ENCODE measurements around the gene SPEN. TPM values are rescaled to one million over a fixed set of nuclear protein-coding genes. Genes with fewer than 3 reads are reported as not detected.

Gene SPEN
- polyA plus RNA-seq, 1 donor from 2014 or later: 7.1 TPM

DNA sequence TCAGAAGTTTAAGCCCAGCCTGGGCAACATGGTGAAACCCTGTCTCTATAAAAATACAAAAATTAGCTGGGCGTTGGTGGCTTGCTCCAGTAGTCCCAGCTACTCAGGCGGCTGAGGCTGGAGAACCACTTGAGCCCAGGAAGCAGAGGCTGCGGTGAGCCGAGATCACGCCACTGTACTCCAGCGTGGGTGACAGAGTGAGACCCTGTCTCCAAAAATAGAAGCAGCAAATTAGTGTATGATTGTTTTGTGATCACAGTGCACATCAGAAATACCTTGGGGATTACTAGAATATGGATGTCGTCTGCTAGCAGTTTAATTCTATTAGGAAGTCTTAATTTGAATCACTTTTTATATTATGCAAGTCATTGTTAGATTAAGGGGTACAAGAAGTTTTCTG is 69.4 kb downstream of the SPEN start:
- TF ChIP-seq TAF1 (IDR thresholded peaks at IDR 0.05; ENCODE audit: low read depth) (no peak), EZH2 (IDR thresholded peaks at IDR 0.05; ENCODE audit: borderline replicate concordance, insufficient read depth, low read length, poor library complexity, severe bottlenecking) (no peak), POLR2AphosphoS5 (IDR thresholded peaks at IDR 0.05) (no peak), MXI1 (conservative IDR thresholded peaks at IDR 0.05; ENCODE audit: poor library complexity, severe bottlenecking) (no peak), RAD21 (conservative IDR thresholded peaks at IDR 0.05) (no peak), EP300 (conservative IDR thresholded peaks at IDR 0.05; ENCODE audit: poor library complexity, severe bottlenecking) (no peak), SMC3 (conservative IDR thresholded peaks at IDR 0.05; ENCODE audit: poor library complexity) (no peak)
- TF ChIP-seq, protein P1, sequence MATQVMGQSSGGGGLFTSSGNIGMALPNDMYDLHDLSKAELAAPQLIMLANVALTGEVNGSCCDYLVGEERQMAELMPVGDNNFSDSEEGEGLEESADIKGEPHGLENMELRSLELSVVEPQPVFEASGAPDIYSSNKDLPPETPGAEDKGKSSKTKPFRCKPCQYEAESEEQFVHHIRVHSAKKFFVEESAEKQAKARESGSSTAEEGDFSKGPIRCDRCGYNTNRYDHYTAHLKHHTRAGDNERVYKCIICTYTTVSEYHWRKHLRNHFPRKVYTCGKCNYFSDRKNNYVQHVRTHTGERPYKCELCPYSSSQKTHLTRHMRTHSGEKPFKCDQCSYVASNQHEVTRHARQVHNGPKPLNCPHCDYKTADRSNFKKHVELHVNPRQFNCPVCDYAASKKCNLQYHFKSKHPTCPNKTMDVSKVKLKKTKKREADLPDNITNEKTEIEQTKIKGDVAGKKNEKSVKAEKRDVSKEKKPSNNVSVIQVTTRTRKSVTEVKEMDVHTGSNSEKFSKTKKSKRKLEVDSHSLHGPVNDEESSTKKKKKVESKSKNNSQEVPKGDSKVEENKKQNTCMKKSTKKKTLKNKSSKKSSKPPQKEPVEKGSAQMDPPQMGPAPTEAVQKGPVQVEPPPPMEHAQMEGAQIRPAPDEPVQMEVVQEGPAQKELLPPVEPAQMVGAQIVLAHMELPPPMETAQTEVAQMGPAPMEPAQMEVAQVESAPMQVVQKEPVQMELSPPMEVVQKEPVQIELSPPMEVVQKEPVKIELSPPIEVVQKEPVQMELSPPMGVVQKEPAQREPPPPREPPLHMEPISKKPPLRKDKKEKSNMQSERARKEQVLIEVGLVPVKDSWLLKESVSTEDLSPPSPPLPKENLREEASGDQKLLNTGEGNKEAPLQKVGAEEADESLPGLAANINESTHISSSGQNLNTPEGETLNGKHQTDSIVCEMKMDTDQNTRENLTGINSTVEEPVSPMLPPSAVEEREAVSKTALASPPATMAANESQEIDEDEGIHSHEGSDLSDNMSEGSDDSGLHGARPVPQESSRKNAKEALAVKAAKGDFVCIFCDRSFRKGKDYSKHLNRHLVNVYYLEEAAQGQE (IDR thresholded peaks at IDR 0.05; ENCODE audit: borderline replicate concordance): no peak
- TF ChIP-seq, protein P2, sequence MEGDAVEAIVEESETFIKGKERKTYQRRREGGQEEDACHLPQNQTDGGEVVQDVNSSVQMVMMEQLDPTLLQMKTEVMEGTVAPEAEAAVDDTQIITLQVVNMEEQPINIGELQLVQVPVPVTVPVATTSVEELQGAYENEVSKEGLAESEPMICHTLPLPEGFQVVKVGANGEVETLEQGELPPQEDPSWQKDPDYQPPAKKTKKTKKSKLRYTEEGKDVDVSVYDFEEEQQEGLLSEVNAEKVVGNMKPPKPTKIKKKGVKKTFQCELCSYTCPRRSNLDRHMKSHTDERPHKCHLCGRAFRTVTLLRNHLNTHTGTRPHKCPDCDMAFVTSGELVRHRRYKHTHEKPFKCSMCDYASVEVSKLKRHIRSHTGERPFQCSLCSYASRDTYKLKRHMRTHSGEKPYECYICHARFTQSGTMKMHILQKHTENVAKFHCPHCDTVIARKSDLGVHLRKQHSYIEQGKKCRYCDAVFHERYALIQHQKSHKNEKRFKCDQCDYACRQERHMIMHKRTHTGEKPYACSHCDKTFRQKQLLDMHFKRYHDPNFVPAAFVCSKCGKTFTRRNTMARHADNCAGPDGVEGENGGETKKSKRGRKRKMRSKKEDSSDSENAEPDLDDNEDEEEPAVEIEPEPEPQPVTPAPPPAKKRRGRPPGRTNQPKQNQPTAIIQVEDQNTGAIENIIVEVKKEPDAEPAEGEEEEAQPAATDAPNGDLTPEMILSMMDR (IDR thresholded peaks at IDR 0.05; ENCODE audit: poor library complexity, severe bottlenecking): no peak
- H3K4me3 ChIP-seq (ENCODE audit: low read length): no peak overlapping the region
- H3K4me2 ChIP-seq (ENCODE audit: low read length): no peak overlapping the region
- H3F3A ChIP-seq (ENCODE audit: insufficient read depth, low read length, poor library complexity, severe bottlenecking): no peaks in the 10 kb centered on the region
- H3K27me3 ChIP-seq (ENCODE audit: insufficient read depth, low read depth, low read length): no peaks in the 10 kb centered on the region
- H3K27ac ChIP-seq (ENCODE audit: low read length): no peak overlapping the region
- H3K36me3 ChIP-seq (ENCODE audit: insufficient read depth, low read length): peaks cover 8% of the 10 kb centered on the region
- H2AFZ ChIP-seq (ENCODE audit: low read depth, low read length): no peak overlapping the region
- no peaks in the 10 kb centered on the region for H3K9me2 ChIP-seq (ENCODE audit: insufficient read depth, low read length)
- no peaks in the 10 kb centered on the region for H4K20me1 ChIP-seq (ENCODE audit: insufficient read depth)
- H3K79me2 ChIP-seq (replicated peaks; ENCODE audit: insufficient read depth, low read length): peaks cover 16% of the 10 kb centered on the region
- no peaks in the 10 kb centered on the region for H3K9me3 ChIP-seq (ENCODE audit: low read length)
- H3K9ac ChIP-seq (ENCODE audit: low read length): no peak overlapping the region

DNA sequence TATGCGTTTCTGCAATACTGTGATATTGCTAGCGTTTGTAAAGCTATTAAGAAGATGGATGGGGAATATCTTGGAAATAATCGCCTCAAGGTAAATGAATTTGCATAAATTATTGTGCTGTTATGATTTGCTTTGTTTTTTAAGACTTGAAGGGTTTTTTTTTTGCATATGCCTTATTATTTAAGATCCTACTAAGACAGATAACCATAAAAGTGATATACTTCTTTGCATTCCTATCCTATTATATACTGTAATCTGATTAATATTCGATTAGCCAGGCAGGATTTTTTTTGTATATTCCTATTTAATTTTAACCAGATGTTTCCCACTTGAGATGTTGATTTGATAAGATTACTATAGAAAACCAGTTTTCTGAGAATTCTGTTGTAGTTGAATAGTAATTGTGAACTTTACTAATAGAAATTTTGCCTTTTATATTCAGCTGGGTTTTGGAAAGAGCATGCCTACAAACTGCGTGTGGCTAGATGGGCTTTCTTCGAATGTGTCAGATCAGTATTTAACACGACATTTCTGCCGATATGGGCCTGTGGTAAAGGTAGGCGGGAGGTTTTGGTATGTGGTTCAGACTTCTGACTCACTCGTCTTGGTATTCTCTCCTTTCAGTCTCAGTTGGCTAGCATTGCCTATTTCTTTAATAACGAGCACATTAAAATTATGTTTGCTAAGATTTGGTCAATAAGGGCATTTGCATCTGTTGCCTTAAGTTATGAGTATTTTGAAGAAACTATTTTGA is 71.6 kb downstream of the SPEN start:
- Histone ChIP-seq H3K9ac (ENCODE audit: low read length) (no peak overlapping the region), H2AFZ (ENCODE audit: low read depth, low read length) (no peak overlapping the region), H3K9me3 (ENCODE audit: low read length) (no peaks in the 10 kb centered on the region), H3K27ac (ENCODE audit: low read length) (no peak overlapping the region), H3K27me3 (ENCODE audit: insufficient read depth, low read depth, low read length) (no peaks in the 10 kb centered on the region), H3K9me2 (ENCODE audit: insufficient read depth, low read length) (no peaks in the 10 kb centered on the region), H3F3A (ENCODE audit: insufficient read depth, low read length, poor library complexity, severe bottlenecking) (no peaks in the 10 kb centered on the region), H3K4me3 (ENCODE audit: low read length) (no peak overlapping the region), H4K20me1 (ENCODE audit: insufficient read depth) (no peaks in the 10 kb centered on the region), H3K36me3 (ENCODE audit: insufficient read depth, low read length) (peaks cover 13% of the 10 kb centered on the region), H3K79me2 (replicated peaks; ENCODE audit: insufficient read depth, low read length) (peaks cover 4% of the 10 kb centered on the region), H3K4me2 (ENCODE audit: low read length) (no peak overlapping the region)
- TF ChIP-seq, protein P2 (IDR thresholded peaks at IDR 0.05; ENCODE audit: poor library complexity, severe bottlenecking): no peak
- TF ChIP-seq EZH2 (IDR thresholded peaks at IDR 0.05; ENCODE audit: borderline replicate concordance, insufficient read depth, low read length, poor library complexity, severe bottlenecking) (no peak), SMC3 (conservative IDR thresholded peaks at IDR 0.05; ENCODE audit: poor library complexity) (no peak), MXI1 (conservative IDR thresholded peaks at IDR 0.05; ENCODE audit: poor library complexity, severe bottlenecking) (no peak)

Measured in neural cell (in vitro differentiated cells).